Stimulated activated CD4-positive, alpha-beta T cell treated with anti-CD3 and anti-CD28 coated beads, Interleukin-2, amount 100 ng/mL, for 24 hours (primary cell): ENCODE data around the gene SLC4A1.
"Not testable (repeated sequence)": the region's sequence is repeated elsewhere in the genome, so short reads cannot be mapped to it uniquely, and the experiment has no call there.

Source experiments
- DNase-seq, 2 donors: peaks; one replicate each; pipeline ENCODE4 v3.0.0-alpha.2; 2020

The SLC4A1 gene

GRCh38 chr17:44255915-44256314 lies 12.0 kb downstream of the SLC4A1 start:
- DNase-seq: no peak

GRCh38 chr17:44254361-44255095 lies 13.4 kb downstream of the SLC4A1 start:
- DNase-seq: no peak

- DNase-seq: no peak
These were observed 14.9 kb downstream of the SLC4A1 start for GRCh38 chr17:44253006-44253405.

- DNase-seq: no peak
These were observed 16.9 kb downstream of the SLC4A1 start for GRCh38 chr17:44251062-44251461.

GRCh38 chr17:44249501-44250246 lies 18.3 kb downstream of the SLC4A1 start:
- no peak for DNase-seq

- no peak for DNase-seq
These were observed 19.8 kb downstream of the SLC4A1 start for GRCh38 chr17:44247876-44248736.

GRCh38 chr17:44247440-44247841 lies 20.5 kb downstream of the SLC4A1 start:
- DNase-seq: no peak

GRCh38 chr17:44241106-44241624 lies 26.8 kb downstream of the SLC4A1 start:
- no peak for DNase-seq

GRCh38 chr17:44237886-44238285 lies 30.0 kb downstream of the SLC4A1 start:
- DNase-seq: not testable (repeated sequence)

GRCh38 chr17:44236444-44236991 lies 31.4 kb downstream of the SLC4A1 start:
- no peak for DNase-seq

- no peak for DNase-seq
These were observed 32.4 kb downstream of the SLC4A1 start for GRCh38 chr17:44235583-44235936.

GRCh38 chr17:44233582-44233981 lies 34.4 kb downstream of the SLC4A1 start:
- no peak for DNase-seq

- no peak for DNase-seq
These were observed 35.9 kb downstream of the SLC4A1 start for GRCh38 chr17:44232061-44232460.

GRCh38 chr17:44230140-44230539 lies 37.8 kb downstream of the SLC4A1 start:
- DNase-seq: no peak

- DNase-seq: no peak
These were observed 38.8 kb downstream of the SLC4A1 start for GRCh38 chr17:44229090-44229489.

GRCh38 chr17:44223541-44224071 lies 44.3 kb downstream of the SLC4A1 start:
- no peak for DNase-seq

GRCh38 chr17:44222112-44222869 lies 45.6 kb downstream of the SLC4A1 start:
- DNase-seq: peak; percentile 48 to 67

GRCh38 chr17:44221862-44222111 lies 46.1 kb downstream of the SLC4A1 start:
- peak in 1 of 2 donors; percentile 41 for DNase-seq

GRCh38 chr17:44221084-44221861 lies 46.7 kb downstream of the SLC4A1 start:
- DNase-seq: peak; percentile 68 to 72

GRCh38 chr17:44220213-44221083 lies 47.5 kb downstream of the SLC4A1 start:
- DNase-seq: peak; percentile 60 to 62
